Endothelial cell of umbilical vein (primary cell): Measurements from ENCODE around the gene AGXT. TPM values are rescaled to one million over a fixed set of nuclear protein-coding genes. Genes with fewer than 3 reads are reported as not detected.

Experiments
- BruUV-seq: library from RNA; stranded (reverse); fragments of 400-500 nt; replicated peaks from 2 replicates; lab custom pipeline; 2021; lab: Mats Ljungman, UMichigan
- CTCF ChIA-PET: fragments of 300-600, 350-600 bp; sonication (Branson Sonifier 250); formaldehyde crosslinking; loops from one replicate; lab custom pipeline; 2021; ENCODE audit warnings: antibody characterized with exemption, inconsistent platforms; lab: Charles Lee
- POLR2A ChIA-PET: fragments of 300-600, 350-600 bp; sonication (Branson Sonifier 250); formaldehyde crosslinking; loops from one replicate; lab custom pipeline; 2021; ENCODE audit warnings: antibody characterized with exemption, inconsistent platforms; lab: Charles Lee
- DNase-seq: peaks from one replicate; pipeline ENCODE4 v3.0.0-alpha.2; 2011; ENCODE audit warnings: low read depth, low spot score
- FAIRE-seq: peaks from 2 replicates; lab custom pipeline; 2011; peaks lifted over from hg19 to GRCh38; lab: Jason Lieb, UNC
- H2AFZ ChIP-seq: 2 replicates; pipeline ENCODE4 v1.6.0; 2012; ENCODE audit warnings: low read depth, low read length, control low read depth, inconsistent platforms
- H3K27ac ChIP-seq: 2 replicates; pipeline ENCODE4 v1.5.1; 2011; ENCODE audit warnings: low read depth, mild to moderate bottlenecking, control low read depth, low read length, moderate library complexity; ENCODE audit not compliant: insufficient read depth
- H3K27me3 ChIP-seq, 2 experiments: 2 replicates each; pipeline versions ENCODE4 v1.6.0 to v1.6.1; 2011; ENCODE audit warnings: low read length in 2 of 2, mixed read lengths in 1 of 2; ENCODE audit not compliant: control insufficient read depth in 2 of 2, insufficient read depth in 2 of 2
- H3K36me3 ChIP-seq, 2 experiments: 2 replicates in 1 of 2; 3 replicates in 1 of 2; pipeline ENCODE4 v1.5.1; 2011; ENCODE audit warnings: low read length in 2 of 2, mild to moderate bottlenecking in 1 of 2, moderate library complexity in 1 of 2; ENCODE audit not compliant: control insufficient read depth in 2 of 2, insufficient read depth in 2 of 2; ENCODE audit errors: extremely low read depth in 1 of 2
- H3K4me1 ChIP-seq: 3 replicates; pipeline ENCODE4 v1.5.1; 2011; ENCODE audit warnings: mild to moderate bottlenecking, low read length; ENCODE audit not compliant: control insufficient read depth, insufficient read depth; ENCODE audit errors: extremely low read depth
- H3K4me2 ChIP-seq: 2 replicates; pipeline ENCODE4 v1.6.1; 2011; ENCODE audit warnings: low read length, control low read depth, mixed read lengths; ENCODE audit not compliant: insufficient read depth
- H3K4me3 ChIP-seq, 3 experiments: fragments of 200-600 bp in 1 of 3; sonication (generic), shearing (Covaris generic) in 1 of 3; replicated peaks in 1 of 3; 2 replicates each; pipeline ENCODE4 v1.5.1; 2011 to 2016; ENCODE audit warnings: control low read depth in 3 of 3, low read length in 3 of 3, mild to moderate bottlenecking in 2 of 3, inconsistent platforms in 1 of 3, low read depth in 1 of 3, moderate library complexity in 1 of 3; ENCODE audit not compliant: insufficient read depth in 1 of 3
- H3K79me2 ChIP-seq: 2 replicates; pipeline ENCODE4 v1.6.0; 2012; ENCODE audit warnings: low read length, inconsistent platforms; ENCODE audit not compliant: control insufficient read depth, insufficient read depth
- H3K9ac ChIP-seq: replicated peaks from 2 replicates; pipeline ENCODE3; 2011; ENCODE audit warnings: low read length, control low read depth; ENCODE audit not compliant: insufficient read depth; ENCODE audit errors: extremely low read depth
- H3K9me1 ChIP-seq: replicated peaks from 3 replicates; pipeline ENCODE4 v1.6.0; 2011; ENCODE audit warnings: mild to moderate bottlenecking, low read length; ENCODE audit not compliant: control insufficient read depth, insufficient read depth; ENCODE audit errors: extremely low read depth
- H3K9me3 ChIP-seq: replicated peaks from 2 replicates; pipeline ENCODE4 v1.5.1; 2012; ENCODE audit warnings: low read length, inconsistent platforms; ENCODE audit not compliant: control insufficient read depth, insufficient read depth
- H4K20me1 ChIP-seq: replicated peaks from 2 replicates; pipeline ENCODE3; 2011; ENCODE audit warnings: mild to moderate bottlenecking, low read length; ENCODE audit not compliant: control insufficient read depth, insufficient read depth; ENCODE audit errors: extremely low read depth
- CTCF ChIP-seq, 2 donors: IDR thresholded peaks; 1 replicate in 1 of 2; 2 replicates in 1 of 2; pipeline ENCODE4 v1.5.1; 2011; ENCODE audit warnings: low read length in 2 of 2, mild to moderate bottlenecking in 2 of 2, moderate library complexity in 2 of 2, control low read depth in 1 of 2, inconsistent platforms in 1 of 2, low read depth in 1 of 2; ENCODE audit not compliant: insufficient read depth in 1 of 2; ENCODE audit errors: extremely low read depth in 1 of 2
- EZH2 ChIP-seq: IDR thresholded peaks from 2 replicates; pipeline ENCODE4 v1.6.1; 2012; ENCODE audit warnings: borderline replicate concordance, low read depth, mild to moderate bottlenecking, moderate library complexity, low read length, inconsistent platforms; ENCODE audit not compliant: severe bottlenecking
- FOS ChIP-seq: IDR thresholded peaks from 2 replicates; pipeline ENCODE4 v1.6.1; 2011; ENCODE audit warnings: mild to moderate bottlenecking, low read length, moderate library complexity, borderline replicate concordance; ENCODE audit not compliant: insufficient read depth
- GATA2 ChIP-seq: IDR thresholded peaks from 2 replicates; pipeline ENCODE4 v1.7.0; 2011; ENCODE audit warnings: low read depth, mild to moderate bottlenecking, moderate library complexity, mixed read lengths, low read length; ENCODE audit not compliant: insufficient read length, insufficient read depth
- JUN ChIP-seq: IDR thresholded peaks from 2 replicates; pipeline ENCODE4 v1.6.1; 2011; ENCODE audit warnings: borderline replicate concordance, low read depth; ENCODE audit not compliant: insufficient read length, insufficient read depth
- MAX ChIP-seq: IDR thresholded peaks from 2 replicates; pipeline ENCODE4 v1.6.1; 2011; ENCODE audit not compliant: insufficient read depth, insufficient read length
- MYC ChIP-seq: IDR thresholded peaks from one replicate; pipeline ENCODE4 v1.6.1; 2011; ENCODE audit warnings: mild to moderate bottlenecking, low read depth, low read length
- POLR2A ChIP-seq: IDR thresholded peaks from 2 replicates; pipeline ENCODE4 v1.6.1; 2012; ENCODE audit warnings: low read depth, mild to moderate bottlenecking, control low read depth, low read length
- POLR2AphosphoS5 ChIP-seq: IDR thresholded peaks from 2 replicates; pipeline ENCODE4 v1.6.1; 2012; ENCODE audit warnings: low read depth, mild to moderate bottlenecking, control low read depth, low read length, moderate library complexity; ENCODE audit not compliant: insufficient read depth
- dilution Hi-C: fragments of 300-500 bp; cut with MboI; formaldehyde crosslinking; loops from one replicate; pipeline ENCODE4 v1.15.0; 2019; ENCODE audit warnings: low sequenced_read_pairs; ENCODE audit not compliant: extremely low pct_ligation_motif_present
- intact Hi-C: fragments of 100-400 bp; cut with micrococcal nuclease; formaldehyde crosslinking; loops from one replicate; pipeline ENCODE4 v1.10.0; 2022
- polyA plus RNA-seq, 4 experiments: library from polyadenylated mRNA; depleted of rRNA in 3 of 4; stranded (reverse) in 3 of 4; unstranded in 1 of 4; fragments of >200 nt; gene quantifications; 2 replicates each; pipeline versions ENCODE4 v1.2.1 to v1.2.3, GENCODE V29; 2011 to 2012; ENCODE audit warnings: missing spikeins in 1 of 4
- total RNA-seq: library from RNA; stranded (reverse); gene quantifications from 2 replicates; pipeline ENCODE4 v1.2.3, GENCODE V29; 2021

AGXT gene
- total and polyA plus RNA-seq, 2 donors (not counting 3 experiments of a cell fraction or from before 2014, with no cell fraction given) = not detected

- ChIA-PET CTCF (interaction anchor here (1.1 to 3.6 kb wide), 3 partner anchors 9 to 12 kb away, joined by 3 to 18 read pairs (median 6); no protein-coding TSS in a partner anchor), POLR2A (no interaction called here)
- Histone ChIP-seq H3K9ac (no peak overlapping the region), H3K4me1 (no peaks in the 10 kb centered on the region), H4K20me1 (no peaks in the 10 kb centered on the region), H3K9me1 (no peaks in the 10 kb centered on the region), H3K4me3 (no peak overlapping the region), H3K27me3 (no peaks in the 10 kb centered on the region), H3K9me3 (no peaks in the 10 kb centered on the region), H3K27ac (no peak overlapping the region), H3K36me3 (no peaks in the 10 kb centered on the region), H2AFZ (no peak overlapping the region), H3K4me2 (no peak overlapping the region), H3K79me2 (no peaks in the 10 kb centered on the region)
- BruUV-seq = no TSS peak
- intact Hi-C loops = no loop called here
- TF ChIP-seq JUN (no peak), POLR2A (no peak), POLR2AphosphoS5 (no peak), MAX (no peak), EZH2 (no peak), GATA2 (no peak), FOS (no peak), MYC (no peak), CTCF (IDR thresholded peaks at IDR 0.05; ENCODE audit: extremely low read depth in 1 of 2, insufficient read depth in 1 of 2, low read depth in 1 of 2, low read length in 2 of 2) (no peak)
- DNase-seq = no peak
- dilution Hi-C loops = no loop called here
- FAIRE-seq = no peak
Measured at GRCh38 chr2:240904216-240905175, 35.9 kb downstream of the AGXT start.
